OCI-LY7 (cell line): ENCODE data around the gene WDR47. TPM values are rescaled to one million over a fixed set of nuclear protein-coding genes. Genes with fewer than 3 reads are reported as not detected.

Experiments used
- BruUV-seq: library from RNA; stranded (reverse); fragments of 400-500 nt; replicated peaks from 2 replicates; lab custom pipeline; 2021; lab: Mats Ljungman, UMichigan
- CTCF ChIA-PET: fragments of 300-600 bp; sonication (Branson Sonifier 250); formaldehyde crosslinking; loops from one replicate; lab custom pipeline; 2022; ENCODE audit warnings: antibody characterized with exemption; ENCODE audit not compliant: unreplicated experiment; lab: Charles Lee
- POLR2A ChIA-PET: fragments of 300-600 bp; sonication (Branson Sonifier 250); formaldehyde crosslinking; loops from one replicate; lab custom pipeline; 2022; ENCODE audit warnings: antibody characterized with exemption; lab: Charles Lee
- DNase-seq: peaks from one replicate; pipeline ENCODE4 v3.0.0-alpha.2; 2015; ENCODE audit warnings: low spot score
- H2AFZ ChIP-seq: fragments of 200-600 bp; sonication (generic), shearing (Covaris generic); 2 replicates; pipeline ENCODE4 v1.6.1; 2014; ENCODE audit warnings: mild to moderate bottlenecking, antibody characterized with exemption, low read length, moderate library complexity
- H3K27ac ChIP-seq: fragments of 200-600 bp; sonication (generic); 2 replicates; pipeline ENCODE4 v1.5.1; 2014; ENCODE audit warnings: mixed run types, low read depth, mild to moderate bottlenecking, moderate library complexity, low read length, inconsistent platforms; ENCODE audit not compliant: poor library complexity, severe bottlenecking
- H3K36me3 ChIP-seq: fragments of 200-600 bp; sonication (generic); 2 replicates; pipeline ENCODE4 v1.6.1; 2014; ENCODE audit warnings: mild to moderate bottlenecking, antibody characterized with exemption, low read length, moderate library complexity, mixed read lengths; ENCODE audit not compliant: insufficient read depth
- H3K4me1 ChIP-seq: fragments of 200-600 bp; sonication (generic); 2 replicates; pipeline ENCODE4 v1.5.1; 2014; ENCODE audit warnings: mild to moderate bottlenecking, low read length; ENCODE audit not compliant: insufficient read depth, poor library complexity, severe bottlenecking
- H3K4me2 ChIP-seq: fragments of 200-600 bp; sonication (generic); 2 replicates; pipeline ENCODE4 v1.6.1; 2014; ENCODE audit warnings: mild to moderate bottlenecking, low read length
- H3K4me3 ChIP-seq: fragments of 200-600 bp; sonication (generic); 2 replicates; pipeline ENCODE4 v1.5.1; 2014; ENCODE audit warnings: mild to moderate bottlenecking, low read depth, low read length; ENCODE audit not compliant: poor library complexity, severe bottlenecking
- H3K79me2 ChIP-seq: fragments of 200-600 bp; sonication (generic); 2 replicates; pipeline ENCODE4 v1.6.1; 2016; ENCODE audit warnings: low read depth, mild to moderate bottlenecking, low read length, moderate library complexity, mixed read lengths; ENCODE audit not compliant: insufficient read depth
- H3K9me2 ChIP-seq: fragments of 200-600 bp; sonication (generic); 2 replicates; pipeline ENCODE4 v1.6.1; 2016; ENCODE audit warnings: mild to moderate bottlenecking, low read length, mixed read lengths; ENCODE audit not compliant: insufficient read depth
- H3K9me3 ChIP-seq: fragments of 200-600 bp; sonication (generic); 2 replicates; pipeline ENCODE4 v1.6.1; 2014; ENCODE audit warnings: mild to moderate bottlenecking, mixed run types, low read length, mixed read lengths
- H4K20me1 ChIP-seq: fragments of 200-600 bp; sonication (generic); 2 replicates; pipeline ENCODE4 v1.6.1; 2014; ENCODE audit warnings: mild to moderate bottlenecking, antibody characterized with exemption, low read length, moderate library complexity, mixed read lengths; ENCODE audit not compliant: insufficient read depth
- CTCF ChIP-seq: fragments of 200-600 bp; sonication (generic); conservative IDR thresholded peaks from 2 replicates; pipeline ENCODE4 v1.5.1; 2014; ENCODE audit warnings: mild to moderate bottlenecking, antibody characterized with exemption, low read length, moderate library complexity, mixed read lengths
- EZH2phosphoT487 ChIP-seq: fragments of 200-600 bp; sonication (generic); IDR thresholded peaks from 2 replicates; pipeline ENCODE4 v1.6.1; 2018; ENCODE audit warnings: low read depth, borderline replicate concordance, mild to moderate bottlenecking, mixed run types, antibody characterized with exemption, low read length, moderate library complexity, mixed read lengths
- intact Hi-C: fragments of 100-400 bp; cut with micrococcal nuclease; formaldehyde crosslinking; loops from one replicate; pipeline ENCODE4 v1.10.0; 2022; ENCODE audit not compliant: unreplicated experiment
- total RNA-seq, 2 experiments: library from RNA; depleted of rRNA in 1 of 2; stranded (reverse); fragments of >200 nt in 1 of 2; shearing (Covaris generic) in 1 of 2; gene quantifications; 2 replicates each; pipeline ENCODE4 v1.2.3, GENCODE V29; 2014 to 2022

The WDR47 gene
- total RNA-seq, 2 experiments from 2014 or later = 11.0 to 12.0 TPM

GRCh38 chr1:108949044-108949443, 92.9 kb downstream of the WDR47 start:
- intact Hi-C loops = loop anchor here (5.0 kb wide), 1 partner anchor 52 kb away; no protein-coding TSS in a partner anchor
- Histone ChIP-seq H3K4me2 (no peak overlapping the region), H3K4me3 (no peak overlapping the region), H3K27ac (no peak overlapping the region), H3K79me2 (no peaks in the 10 kb centered on the region), H3K4me1 (no peaks in the 10 kb centered on the region), H3K36me3 (peaks cover 23% of the 10 kb centered on the region; the same call in 1 of the 2 replicates), H2AFZ (no peak overlapping the region), H3K9me3 (no peaks in the 10 kb centered on the region), H3K9me2 (no peaks in the 10 kb centered on the region), H4K20me1 (no peaks in the 10 kb centered on the region)
- ChIA-PET POLR2A (interaction anchor here (0.7 to 0.9 kb wide), 2 partner anchors 15 to 384 kb away, joined by 3 to 7 read pairs; no protein-coding TSS in a partner anchor), CTCF (no interaction called here)
- no TSS peak for BruUV-seq
- TF ChIP-seq EZH2phosphoT487 = no peak
- TF ChIP-seq CTCF = no peak
- no peak for DNase-seq

- Histone ChIP-seq H3K4me2 (no peak overlapping the region; the same call in 1 of the 2 replicates), H3K9me3 (no peaks in the 10 kb centered on the region), H4K20me1 (no peaks in the 10 kb centered on the region), H3K9me2 (no peaks in the 10 kb centered on the region), H2AFZ (no peak overlapping the region), H3K4me1 (no peaks in the 10 kb centered on the region), H3K27ac (no peak overlapping the region), H3K79me2 (no peaks in the 10 kb centered on the region), H3K4me3 (no peak overlapping the region), H3K36me3 (peaks cover 26% of the 10 kb centered on the region; the same call in 1 of the 2 replicates)
- DNase-seq = no peak
- intact Hi-C loops = loop anchor here (5.0 kb wide), 1 partner anchor 51 kb away; no protein-coding TSS in a partner anchor
- TF ChIP-seq CTCF = no peak
- TF ChIP-seq EZH2phosphoT487 = no peak
- ChIA-PET CTCF (no interaction called here), POLR2A (interaction anchor here (0.6 to 1.1 kb wide), 4 partner anchors 10 to 81 kb away, joined by 3 to 7 read pairs (median 4); no protein-coding TSS in a partner anchor)
- BruUV-seq = no TSS peak
Measured at GRCh38 chr1:108947871-108948525, 93.9 kb downstream of the WDR47 start.

- CTCF ChIA-PET = no interaction called here
- TF ChIP-seq EZH2phosphoT487 = no peak
- TF ChIP-seq CTCF = no peak
- Histone ChIP-seq H3K27ac (no peak overlapping the region), H4K20me1 (no peaks in the 10 kb centered on the region), H3K4me2 (no peak overlapping the region), H2AFZ (no peak overlapping the region), H3K9me2 (no peaks in the 10 kb centered on the region), H3K36me3 (peaks cover 77% of the 10 kb centered on the region), H3K4me1 (no peaks in the 10 kb centered on the region), H3K4me3 (no peak overlapping the region), H3K79me2 (no peaks in the 10 kb centered on the region), H3K9me3 (no peaks in the 10 kb centered on the region)
- no peak for DNase-seq
- POLR2A ChIA-PET = no interaction called here
- BruUV-seq = no TSS peak
- intact Hi-C loops = no loop called here
Measured at GRCh38 chr1:108936170-108936569, 105.7 kb downstream of the WDR47 start.
